ENCODE measurements around the gene MARCHF3.
"Not testable (repeated sequence)": the region's sequence is repeated elsewhere in the genome, so short reads cannot be mapped to it uniquely, and the experiment has no call there.

The MARCHF3 gene

DNA sequence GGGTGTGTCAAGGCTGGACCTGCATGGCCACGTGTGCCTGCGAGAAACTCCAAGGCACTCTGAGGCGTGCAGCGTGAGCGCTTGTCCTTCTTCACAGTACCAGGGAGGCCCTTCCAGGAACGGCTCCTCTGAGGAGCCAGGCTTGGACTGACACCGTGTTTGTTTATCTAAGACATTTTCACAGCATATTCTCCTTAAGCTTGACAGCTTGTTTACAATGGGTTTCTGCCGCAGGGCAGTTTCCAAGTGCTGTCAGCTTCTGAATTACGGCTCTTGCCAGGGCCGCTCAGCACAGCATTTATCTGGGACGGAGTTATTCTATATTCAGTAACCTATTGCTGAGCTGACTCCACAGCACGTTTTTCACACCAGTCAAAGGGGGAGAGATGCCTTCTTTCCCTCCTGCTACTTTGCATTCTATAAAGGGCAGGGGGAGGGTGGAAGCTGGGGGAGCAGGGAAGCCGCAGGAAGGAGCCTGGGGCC is 155.0 kb downstream of the MARCHF3 start:
- no peak for DNase-seq (ENCODE audit: low read depth)

DNA sequence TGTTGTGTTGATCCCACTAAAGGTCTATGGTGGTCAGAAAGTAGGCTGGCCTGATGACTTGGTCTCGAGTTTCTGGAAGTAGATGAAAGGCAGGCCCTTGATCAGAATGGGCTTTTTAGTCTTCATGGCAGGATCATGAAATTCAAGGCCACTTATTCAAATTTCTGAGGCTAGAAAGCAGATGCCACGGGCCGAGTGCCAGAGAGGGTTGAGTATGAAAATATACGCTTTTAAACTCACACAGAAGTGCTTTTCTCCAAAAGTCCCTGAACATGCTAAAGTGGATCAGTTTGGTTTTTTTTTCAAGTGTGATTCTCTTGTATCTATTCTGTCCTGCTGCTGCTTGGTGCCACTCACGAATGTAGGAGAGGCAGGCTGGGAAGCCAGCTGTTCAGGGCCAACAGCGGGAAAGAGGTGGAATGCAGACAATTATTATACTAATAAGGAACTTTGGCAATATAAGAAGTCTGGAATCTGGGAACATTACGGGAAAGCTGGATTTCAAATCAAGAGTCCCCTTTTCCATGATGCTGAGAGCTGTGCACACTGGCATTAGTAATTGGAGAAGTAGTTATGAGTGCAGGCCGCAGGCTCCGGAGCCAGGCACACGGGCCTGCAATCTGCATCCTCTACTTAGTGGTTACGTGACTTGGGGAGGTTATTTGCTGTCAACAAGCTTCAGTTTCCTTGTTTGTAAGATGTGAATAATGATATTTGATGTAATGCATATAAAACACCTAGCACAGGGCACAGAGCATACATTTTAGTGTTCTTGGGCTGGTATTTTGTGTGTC is 157.6 kb downstream of the MARCHF3 start:
- no peak for DNase-seq (ENCODE audit: low read depth)

DNA sequence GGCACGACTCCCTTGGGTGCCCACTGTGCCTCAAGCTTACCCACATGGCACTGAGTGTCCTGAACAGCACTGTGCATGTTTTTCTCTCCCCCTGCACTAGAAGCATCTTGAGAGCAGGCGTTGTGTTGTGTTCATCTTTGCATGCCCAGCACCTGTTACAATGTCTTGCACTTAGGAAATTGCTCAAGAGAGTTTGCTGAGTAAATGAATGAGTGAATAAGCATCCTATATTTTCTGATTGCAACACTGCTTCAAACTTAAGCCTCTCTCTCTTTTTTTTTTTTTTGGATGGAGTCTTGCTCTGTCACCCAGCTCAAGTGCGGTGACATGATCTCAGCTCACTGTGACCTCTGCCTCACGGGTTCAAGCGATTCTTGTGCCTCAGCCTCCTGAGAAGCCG is 158.9 kb downstream of the MARCHF3 start:
- no peak for DNase-seq (ENCODE audit: low read depth)

DNA sequence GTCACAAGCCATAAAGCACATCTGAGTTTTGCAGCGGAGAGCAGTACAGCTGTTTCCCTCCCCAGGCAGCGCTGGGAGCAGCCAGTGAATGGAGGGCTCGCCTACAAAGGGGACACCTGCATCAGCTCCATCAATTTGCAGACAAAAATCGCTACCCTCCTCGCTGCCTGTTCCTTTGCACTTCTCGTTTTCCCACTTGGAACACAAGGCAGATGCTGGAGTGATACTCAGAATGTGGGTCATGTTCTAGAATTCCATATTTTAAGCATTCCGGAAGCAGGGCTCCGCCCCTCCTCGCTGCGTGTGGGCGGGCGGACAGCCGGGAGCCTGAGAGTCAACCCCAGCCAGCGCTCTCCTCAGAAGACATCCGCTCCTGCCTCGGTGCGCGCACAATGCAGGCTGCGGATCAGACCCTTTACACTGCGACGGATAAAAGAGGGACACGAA is 161.3 kb downstream of the MARCHF3 start:
- no peak for DNase-seq (ENCODE audit: low read depth)

DNA sequence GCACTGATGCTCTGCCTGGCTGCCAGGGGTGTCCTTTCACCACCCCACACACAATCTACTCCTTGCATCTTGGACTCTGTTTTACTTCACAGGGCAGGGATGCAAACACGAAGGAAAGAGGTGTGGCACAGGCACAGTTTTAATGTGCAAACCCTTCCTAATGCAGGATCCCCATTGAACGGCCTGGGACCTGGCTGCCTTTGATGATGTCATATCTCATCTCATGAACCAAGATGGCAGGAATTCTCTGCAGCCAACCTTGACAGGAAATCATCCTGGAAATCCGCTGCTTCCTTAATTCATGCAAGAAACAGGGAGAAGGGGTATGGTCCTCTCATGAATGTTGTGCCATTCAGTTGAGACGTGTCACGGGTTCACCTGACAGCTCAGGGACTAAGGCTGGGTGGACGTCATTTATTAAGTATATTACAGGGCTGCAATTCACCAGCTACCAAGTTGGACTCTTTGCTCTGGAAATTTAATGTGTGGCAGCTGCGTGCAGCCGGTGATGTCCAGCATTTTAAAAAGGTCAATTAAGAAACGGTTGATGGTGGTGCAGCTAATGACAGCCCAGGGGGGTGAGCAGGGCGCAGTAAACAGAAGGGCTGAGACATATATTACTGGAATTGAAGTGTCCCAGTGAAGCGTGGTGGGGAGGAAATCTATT is 161.9 kb downstream of the MARCHF3 start:
- DNase-seq (ENCODE audit: low read depth): no peak

DNA sequence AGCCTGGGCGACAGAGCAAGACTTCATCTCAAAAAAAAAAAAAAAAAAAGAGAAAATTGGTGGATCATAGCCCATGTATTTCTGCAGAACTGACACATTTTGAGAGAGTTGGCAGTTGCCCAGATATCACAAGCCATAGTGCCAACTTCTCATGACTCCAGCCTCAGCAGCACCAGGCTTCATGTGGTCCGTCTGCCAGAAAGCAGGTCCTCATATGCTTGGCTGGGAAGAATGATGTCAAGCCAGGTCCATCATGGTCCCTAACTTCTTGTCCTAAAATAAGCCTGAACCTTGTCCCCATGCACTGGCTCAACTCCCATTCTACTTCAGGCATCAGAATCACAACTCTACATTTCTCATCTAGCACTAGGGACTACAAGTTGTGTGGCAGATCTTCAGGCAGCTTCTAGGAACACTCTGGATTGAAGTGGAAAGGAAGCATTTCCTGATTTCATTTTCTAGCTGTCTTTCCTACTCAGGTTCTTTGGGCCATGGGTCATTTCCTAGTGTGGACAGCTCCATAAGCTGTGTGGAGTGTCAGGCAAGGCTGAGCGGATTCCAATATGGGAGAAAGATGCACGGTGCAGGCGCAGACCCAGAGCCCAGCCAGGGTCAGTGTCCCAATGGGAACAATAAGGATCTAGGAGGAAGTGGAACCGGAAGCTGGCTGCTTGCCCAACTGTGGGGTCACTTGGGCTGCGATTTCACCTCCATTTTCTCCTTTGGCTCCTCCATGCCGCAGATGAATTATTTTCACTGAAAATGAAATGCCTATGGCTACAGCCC is 163.3 kb downstream of the MARCHF3 start:
- DNase-seq (ENCODE audit: low read depth): no peak

DNA sequence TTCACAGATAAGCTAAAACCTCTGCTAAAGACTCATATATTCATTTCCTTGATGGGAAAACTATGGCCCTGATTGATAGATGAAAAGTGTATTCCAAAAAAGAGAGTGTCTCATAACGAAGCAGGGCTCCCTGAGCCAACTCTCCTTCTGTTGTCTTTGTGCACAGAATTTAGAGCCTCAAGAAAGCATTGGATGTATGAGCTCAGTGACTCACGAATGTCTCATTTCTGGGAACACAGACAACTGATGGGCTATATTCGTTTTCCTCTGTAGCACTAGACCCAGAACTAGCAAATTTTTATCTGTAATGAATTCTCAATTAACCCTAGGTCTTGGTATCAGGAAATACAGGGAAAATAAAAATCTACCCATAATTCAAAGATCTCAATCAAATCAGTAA is 165.1 kb downstream of the MARCHF3 start:
- DNase-seq (ENCODE audit: low read depth): peak; percentile 35

DNA sequence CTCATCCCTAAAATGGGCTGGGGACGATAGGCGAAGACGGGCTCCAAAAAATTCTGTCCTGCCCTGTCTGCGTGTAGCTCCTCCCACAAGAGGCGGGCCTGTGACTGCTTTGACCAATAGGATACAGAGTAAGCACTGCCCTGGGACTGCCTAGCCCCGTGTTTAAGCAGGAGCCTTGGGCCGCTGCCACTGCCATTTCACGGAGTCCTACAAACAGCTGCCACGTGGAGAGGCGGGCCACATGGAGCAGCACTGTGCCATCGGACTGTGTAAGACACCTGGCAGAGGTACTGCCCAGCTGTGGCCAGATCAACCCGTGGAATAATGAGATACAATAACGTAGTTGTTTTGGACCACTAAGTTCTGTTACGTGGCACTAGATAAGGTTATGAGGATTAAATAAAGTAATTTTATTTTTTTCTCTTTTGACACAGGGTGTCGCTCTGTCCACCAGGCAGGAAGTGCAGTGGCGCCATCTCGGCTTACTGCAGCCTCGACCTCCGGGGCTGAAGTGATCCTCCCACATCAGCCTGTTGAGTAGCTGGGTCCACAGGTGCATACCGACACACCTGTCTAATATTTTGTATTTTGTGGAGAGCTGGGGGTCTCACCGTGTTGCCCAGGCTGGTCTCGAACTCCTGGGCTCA is 166.2 kb downstream of the MARCHF3 start:
- no peak for DNase-seq (ENCODE audit: low read depth)

DNA sequence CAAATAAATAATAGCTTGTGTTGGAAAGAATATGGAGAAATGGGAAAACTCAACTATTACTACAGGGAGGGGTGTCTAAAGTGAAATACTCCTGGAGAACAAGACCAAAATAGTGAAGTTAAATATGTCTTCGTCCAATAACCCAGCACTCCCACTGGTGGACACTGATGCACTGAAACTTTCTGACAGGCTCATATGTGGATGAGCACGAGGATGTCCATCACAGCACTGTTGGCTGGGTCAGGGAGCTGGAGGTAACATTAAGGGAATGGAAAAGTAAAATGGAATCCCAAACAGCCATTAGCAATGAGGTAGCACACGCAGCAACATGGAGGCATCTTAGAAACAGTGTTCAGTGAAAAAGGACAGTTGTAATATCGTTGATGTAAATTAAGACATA is 167.0 kb downstream of the MARCHF3 start:
- DNase-seq (ENCODE audit: low read depth): no peak

DNA sequence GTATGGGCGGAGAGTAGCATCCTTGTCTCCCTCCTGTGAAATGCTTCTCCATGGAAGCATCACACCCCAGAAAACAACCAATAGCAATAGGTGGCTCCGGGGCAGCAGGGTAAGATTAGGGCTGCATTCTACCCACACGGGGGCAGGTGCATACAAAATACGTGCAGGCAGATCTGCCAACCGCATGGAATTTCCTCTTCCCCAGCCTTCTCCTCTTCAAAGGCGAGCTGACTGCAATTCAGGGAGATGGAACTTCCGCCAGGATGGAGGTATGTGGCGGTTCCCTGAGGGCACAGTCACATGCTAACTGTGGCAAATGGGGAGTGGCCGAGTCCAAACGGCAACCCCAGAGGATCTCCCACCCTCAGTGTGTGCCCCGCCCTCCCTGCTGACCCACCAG is 171.9 kb downstream of the MARCHF3 start:
- no peak for DNase-seq (ENCODE audit: low read depth)

DNA sequence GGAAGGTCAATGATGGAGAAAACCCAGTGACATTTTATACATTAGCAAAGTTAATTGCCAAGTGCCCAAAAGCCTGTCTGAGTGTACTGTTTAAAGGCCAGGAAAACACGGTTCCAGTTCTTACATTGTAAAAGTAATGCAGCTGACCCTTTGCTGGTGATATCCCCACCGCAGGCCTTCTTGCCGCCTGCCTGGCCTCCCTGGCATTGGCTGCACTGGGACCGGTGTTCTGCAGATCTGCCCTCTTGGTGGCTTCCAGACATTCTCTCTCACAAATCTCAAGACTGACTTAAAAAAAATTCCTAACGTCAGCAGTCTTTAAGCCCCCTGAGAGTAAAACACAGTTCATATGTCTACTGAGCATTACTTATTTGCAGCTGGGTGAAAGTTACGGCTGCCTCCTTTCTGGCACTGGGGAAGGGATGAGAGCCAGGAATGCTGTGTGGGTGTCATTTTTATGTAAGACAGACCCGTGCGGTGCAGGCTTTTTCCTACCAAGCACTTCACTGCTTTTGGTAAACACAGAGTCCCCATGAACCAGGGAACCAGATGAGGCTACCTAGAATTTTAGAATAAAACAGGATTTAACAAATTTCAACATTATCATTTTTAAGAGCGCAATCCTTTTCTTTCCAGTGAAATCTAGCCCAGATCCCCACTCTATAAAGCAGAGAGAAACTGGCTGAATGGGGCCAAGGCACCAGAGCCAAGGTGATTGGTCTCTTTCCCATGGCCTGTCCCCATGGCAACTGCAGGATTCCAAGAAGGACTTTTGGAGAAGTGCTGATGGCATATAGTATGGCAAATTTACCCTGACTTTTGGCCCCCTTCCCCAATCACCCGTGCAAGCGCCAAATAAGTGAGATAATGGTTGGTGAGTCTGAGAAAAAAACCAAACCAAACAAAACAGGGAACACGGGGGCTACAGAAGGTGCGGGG is 172.6 kb downstream of the MARCHF3 start:
- no peak for DNase-seq (ENCODE audit: low read depth)

DNA sequence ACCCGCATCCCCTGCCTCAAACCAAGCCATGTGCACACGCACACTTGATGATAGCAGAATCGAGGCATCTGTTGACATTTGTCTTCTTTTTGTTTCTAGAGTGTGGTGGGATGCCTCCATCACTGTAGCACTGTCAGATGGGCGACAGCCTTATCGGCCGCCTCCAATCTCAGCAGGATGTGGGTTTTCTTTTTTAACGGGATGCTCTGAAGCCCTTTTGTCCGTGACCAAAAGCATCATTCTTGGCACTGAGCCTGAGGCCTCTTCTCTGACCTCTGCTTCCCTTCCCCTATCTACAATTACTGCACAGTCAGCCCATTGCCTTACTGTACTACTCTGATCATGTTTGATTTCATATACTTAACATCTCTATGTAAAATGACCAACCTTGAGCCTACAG is 175.1 kb downstream of the MARCHF3 start:
- DNase-seq (ENCODE audit: low read depth): no peak

DNA sequence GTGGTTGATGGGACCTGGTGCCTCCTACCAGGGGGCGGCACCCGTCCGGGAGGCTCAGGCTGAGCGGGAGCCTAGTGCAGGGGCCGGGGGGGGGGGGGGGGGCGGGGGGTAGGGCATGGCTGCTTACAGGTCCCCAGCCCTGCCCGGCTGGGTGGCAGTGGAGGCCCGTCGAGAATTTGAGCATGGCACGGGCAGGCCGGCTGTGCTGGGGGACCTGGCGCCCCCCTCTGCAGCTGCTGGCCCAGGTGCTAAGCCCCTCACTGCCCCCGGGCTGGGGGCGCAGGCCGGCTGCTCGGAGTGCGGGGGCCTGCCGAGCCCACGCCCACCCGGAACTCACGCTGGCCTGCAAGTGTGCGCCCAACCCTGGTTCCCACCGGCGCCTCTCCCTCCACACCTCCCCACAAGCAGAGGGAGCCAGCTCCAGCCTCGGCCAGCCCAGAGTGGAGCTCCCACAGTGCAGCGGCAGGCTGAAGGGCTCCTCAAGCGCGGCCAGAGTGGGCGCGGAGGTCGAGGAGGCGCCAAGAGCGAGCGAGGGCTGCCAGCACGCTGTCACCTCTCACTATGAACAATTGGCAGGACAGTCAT is 175.7 kb downstream of the MARCHF3 start:
- no peak for DNase-seq (ENCODE audit: low read depth)

DNA sequence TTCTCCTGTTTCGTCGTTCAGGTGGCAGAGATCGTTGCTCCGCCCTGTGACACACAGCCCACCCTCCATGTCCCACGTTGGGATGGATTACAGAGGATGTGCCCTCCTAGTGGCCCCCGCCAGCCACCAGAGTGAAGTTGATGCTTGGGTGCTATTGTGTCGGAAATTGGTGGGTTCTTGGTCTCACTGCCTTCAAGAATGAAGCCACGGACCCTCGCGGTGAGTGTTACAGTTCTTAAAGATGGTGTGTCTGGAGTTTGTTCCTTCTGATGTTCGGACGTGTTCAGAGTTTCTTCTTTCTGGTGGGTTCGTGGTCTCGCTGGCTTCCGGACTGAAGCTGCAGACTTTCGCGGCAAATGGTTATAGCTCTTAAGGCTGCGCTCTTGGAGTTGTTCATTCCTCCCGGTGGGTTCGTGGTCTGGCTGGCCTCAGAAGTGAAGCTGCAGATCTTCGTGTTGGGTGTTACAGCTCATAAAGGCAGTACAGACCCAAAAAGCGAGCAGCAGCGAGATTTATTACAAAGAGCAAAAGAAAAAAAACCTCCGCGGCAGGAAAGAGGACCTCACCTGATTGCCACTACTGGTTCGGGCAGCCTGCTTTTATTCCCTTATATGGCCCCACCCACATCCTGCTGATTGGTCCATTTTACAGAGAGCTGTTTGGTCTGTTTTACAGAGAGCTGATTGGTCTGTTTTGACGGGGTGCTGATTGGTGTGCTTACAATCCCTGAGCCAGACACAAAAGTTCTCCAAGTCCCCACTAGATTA is 176.6 kb downstream of the MARCHF3 start:
- DNase-seq (ENCODE audit: low read depth): not testable (repeated sequence)

DNA sequence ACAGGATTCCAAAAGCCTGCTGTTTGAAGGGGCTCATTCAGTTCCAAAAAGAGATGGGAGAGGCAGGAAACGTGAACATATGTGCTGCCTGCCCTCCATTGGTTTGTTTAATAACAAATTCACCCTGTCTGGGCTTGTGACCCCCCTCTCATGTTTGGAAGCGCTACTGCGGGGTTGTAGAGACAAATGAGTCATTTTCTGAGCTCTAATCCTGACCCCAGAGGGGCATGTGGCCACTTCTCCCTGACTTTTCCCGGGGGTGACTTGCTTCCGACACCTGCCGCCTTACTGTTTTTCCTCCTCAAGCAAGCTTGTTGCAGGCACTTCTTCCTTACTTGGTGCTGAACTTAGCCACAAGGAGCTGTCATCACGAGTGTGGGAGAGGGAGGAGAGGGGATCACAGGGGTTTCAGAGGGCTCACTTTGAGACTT is 177.5 kb downstream of the MARCHF3 start:
- no peak for DNase-seq (ENCODE audit: low read depth)

DNA sequence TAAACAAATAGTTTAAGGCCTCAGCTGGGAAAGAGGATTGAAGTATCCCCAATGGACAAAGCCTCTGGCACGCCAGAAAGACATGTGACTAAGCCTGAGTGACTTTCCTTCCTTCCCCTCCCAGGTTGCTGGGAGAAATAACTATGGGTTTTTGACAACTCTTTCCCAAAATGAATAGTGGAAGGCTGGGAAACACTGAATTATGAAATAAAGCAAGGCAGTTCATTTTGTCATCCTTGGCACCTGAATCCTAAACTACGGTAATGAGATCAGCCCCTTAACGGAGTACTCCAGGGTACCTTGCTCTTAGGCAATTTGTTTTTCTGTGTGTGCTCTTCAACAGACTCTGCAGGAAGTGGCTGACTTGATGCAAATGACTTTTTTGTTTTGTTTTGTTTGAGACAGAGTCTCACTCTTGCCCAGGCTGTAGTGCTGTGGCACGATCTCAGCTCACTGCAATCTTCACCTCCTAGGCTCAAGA is 178.2 kb downstream of the MARCHF3 start:
- no peak for DNase-seq (ENCODE audit: low read depth)

DNA sequence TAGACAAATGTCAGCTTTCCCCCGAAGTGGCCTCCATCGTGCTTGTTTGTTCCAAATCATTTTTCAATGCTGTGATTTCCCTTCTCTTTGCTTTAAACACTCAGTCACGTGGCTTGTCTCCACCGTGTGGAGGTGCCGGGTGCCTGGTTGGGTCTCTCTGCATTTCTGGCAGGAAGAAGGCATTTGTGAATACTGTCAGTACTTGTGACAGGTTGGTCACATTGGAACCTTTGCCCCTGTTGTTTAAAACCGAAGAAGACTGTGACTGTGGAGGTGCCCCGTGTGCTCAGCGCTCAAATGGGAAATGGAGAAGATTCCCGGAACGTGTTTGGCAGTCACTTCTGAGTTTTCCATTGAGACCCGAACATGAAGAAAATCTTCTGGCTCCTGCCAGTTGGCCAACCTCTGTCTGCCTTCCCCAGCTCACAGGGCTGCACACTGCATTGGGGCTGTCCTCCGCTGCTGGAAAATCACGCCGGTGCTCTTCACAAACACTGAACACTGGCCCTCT is 178.8 kb downstream of the MARCHF3 start:
- no peak for DNase-seq (ENCODE audit: low read depth)

DNA sequence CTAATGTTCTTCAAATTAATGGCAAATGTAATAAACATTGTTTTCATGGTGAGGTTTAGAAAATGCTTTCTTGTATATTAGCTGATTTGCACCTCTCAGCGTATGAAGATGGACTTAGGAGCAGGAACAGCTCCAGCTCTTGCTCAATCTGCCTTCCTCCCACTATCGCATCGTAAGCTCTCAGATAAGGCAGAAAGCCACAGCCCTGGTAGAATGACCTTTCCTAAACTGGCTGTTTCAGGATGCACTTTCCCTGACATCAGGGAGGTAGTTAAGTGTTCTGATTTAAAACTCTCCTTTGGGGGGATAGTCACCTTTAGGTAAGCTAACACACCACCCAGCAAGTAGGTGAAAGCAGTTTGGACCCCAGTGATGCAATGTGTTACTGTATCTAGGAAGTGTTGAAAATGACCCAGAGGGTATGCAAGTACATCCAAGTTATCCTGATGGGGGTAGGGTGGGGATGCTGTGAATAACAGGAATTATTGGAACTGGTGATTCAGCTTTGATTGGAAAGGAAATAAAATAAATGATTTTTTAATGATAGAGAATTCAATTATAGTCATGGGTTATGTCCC is 181.2 kb downstream of the MARCHF3 start:
- no peak for DNase-seq (ENCODE audit: low read depth)

DNA sequence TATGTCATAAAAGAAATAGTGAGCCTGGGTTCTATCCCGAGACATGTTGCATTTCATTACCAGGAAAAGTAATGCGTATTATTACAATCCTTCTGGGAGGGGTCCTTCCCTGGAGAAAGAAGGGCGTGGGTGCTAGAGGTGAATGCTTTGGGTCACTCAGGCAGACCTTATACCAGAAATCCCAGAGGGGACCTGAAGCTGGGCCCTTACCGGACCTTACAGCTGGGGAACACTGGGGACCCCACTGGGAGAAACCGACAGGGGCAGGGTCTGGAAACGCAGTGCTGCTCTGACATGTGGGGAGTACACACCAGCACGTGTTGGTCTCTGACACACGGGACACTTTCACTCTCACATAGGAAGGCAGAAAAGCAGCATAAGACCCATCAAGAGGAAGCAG is 182.1 kb downstream of the MARCHF3 start:
- no peak for DNase-seq (ENCODE audit: low read depth)
